Stimulated activated memory B cell treated with anti-CD40 and anti-IgM and Interleukin-4, amounts not matched to agents 10 μg/mL and 1 μg/mL and 100 μg/mL, for 72 hours (primary cell): ENCODE measurements around the gene GPR62.
"Not testable (repeated sequence)": the region's sequence is repeated elsewhere in the genome, so short reads cannot be mapped to it uniquely, and the experiment has no call there.

Source experiments
- ATAC-seq: fragments of 150-1000 bp; cut with Tn5 transposase; 2 replicates; pipeline ENCODE4 v1.10.0; 2021
- H3K27ac Mint-ChIP-seq: one replicate; pipeline ENCODE4 v1.8.0; 2022; ENCODE audit warnings: mild to moderate bottlenecking, mixed read lengths
- H3K27me3 Mint-ChIP-seq: one replicate; pipeline ENCODE4 v1.8.0; 2022; ENCODE audit warnings: mixed read lengths
- H3K36me3 Mint-ChIP-seq: one replicate; pipeline ENCODE4 v1.8.0; 2022; ENCODE audit warnings: mixed read lengths
- H3K4me1 Mint-ChIP-seq: one replicate; pipeline ENCODE4 v1.8.0; 2022; ENCODE audit warnings: mixed read lengths
- H3K4me3 Mint-ChIP-seq: one replicate; pipeline ENCODE4 v1.8.0; 2022; ENCODE audit warnings: mild to moderate bottlenecking, moderate library complexity, mixed read lengths
- H3K9me3 Mint-ChIP-seq: one replicate; pipeline ENCODE4 v1.8.0; 2022; ENCODE audit warnings: mixed read lengths

GPR62 gene

GRCh38 chr3:51986010-51986947 is 31.1 kb downstream of the GPR62 start:
- H3K36me3 Mint-ChIP-seq = peaks cover 7% of the 10 kb centered on the region
- no peak overlapping the region for H3K27ac Mint-ChIP-seq
- no peak overlapping the region for H3K4me3 Mint-ChIP-seq
- H3K9me3 Mint-ChIP-seq = no peaks in the 10 kb centered on the region
- peaks cover 46% of the 10 kb centered on the region for H3K4me1 Mint-ChIP-seq
- no peak for ATAC-seq
- no peaks in the 10 kb centered on the region for H3K27me3 Mint-ChIP-seq

GRCh38 chr3:51987568-51987967 is 32.4 kb downstream of the GPR62 start:
- Mint-ChIP-seq H3K4me1 (peaks cover 51% of the 10 kb centered on the region), H3K36me3 (peaks cover 19% of the 10 kb centered on the region), H3K9me3 (no peaks in the 10 kb centered on the region), H3K4me3 (no peak overlapping the region), H3K27ac (no peak overlapping the region), H3K27me3 (no peaks in the 10 kb centered on the region)
- ATAC-seq = no peak

- no peaks in the 10 kb centered on the region for H3K27me3 Mint-ChIP-seq
- no peaks in the 10 kb centered on the region for H3K9me3 Mint-ChIP-seq
- H3K27ac Mint-ChIP-seq = peak overlapping the region; percentile 35
- peaks cover 26% of the 10 kb centered on the region for H3K36me3 Mint-ChIP-seq
- no peak for ATAC-seq
- no peak overlapping the region for H3K4me3 Mint-ChIP-seq
- peaks cover 49% of the 10 kb centered on the region for H3K4me1 Mint-ChIP-seq
These were observed 33.3 kb downstream of the GPR62 start for GRCh38 chr3:51988286-51989146.

- not testable (repeated sequence) for H3K9me3 Mint-ChIP-seq, ATAC-seq, H3K4me3 Mint-ChIP-seq, H3K27ac Mint-ChIP-seq, H3K27me3 Mint-ChIP-seq
- peaks cover 53% of the 10 kb centered on the region for H3K4me1 Mint-ChIP-seq
- H3K36me3 Mint-ChIP-seq = peaks cover 46% of the 10 kb centered on the region
These were observed 35.4 kb downstream of the GPR62 start for GRCh38 chr3:51990501-51990971.

- peak overlapping the region; percentile 22 for H3K27ac Mint-ChIP-seq
- peaks cover 56% of the 10 kb centered on the region for H3K4me1 Mint-ChIP-seq
- ATAC-seq = no peak
- no peaks in the 10 kb centered on the region for H3K9me3 Mint-ChIP-seq
- H3K4me3 Mint-ChIP-seq = no peak overlapping the region
- no peaks in the 10 kb centered on the region for H3K27me3 Mint-ChIP-seq
- H3K36me3 Mint-ChIP-seq = peaks cover 50% of the 10 kb centered on the region
These were observed 37.0 kb downstream of the GPR62 start for GRCh38 chr3:51992017-51992682.

GRCh38 chr3:51993657-51994056 is 38.5 kb downstream of the GPR62 start:
- not testable (repeated sequence) for H3K9me3 Mint-ChIP-seq, ATAC-seq, H3K27me3 Mint-ChIP-seq
- H3K4me3 Mint-ChIP-seq = peak overlapping the region; percentile 98
- peaks cover 56% of the 10 kb centered on the region for H3K4me1 Mint-ChIP-seq
- peak overlapping the region; percentile 36 for H3K27ac Mint-ChIP-seq
- peaks cover 50% of the 10 kb centered on the region for H3K36me3 Mint-ChIP-seq

GRCh38 chr3:51994530-51994929 is 39.3 kb downstream of the GPR62 start:
- no peak for ATAC-seq
- peak overlapping the region; percentile 98 for H3K4me3 Mint-ChIP-seq
- peaks cover 50% of the 10 kb centered on the region for H3K36me3 Mint-ChIP-seq
- H3K4me1 Mint-ChIP-seq = peaks cover 50% of the 10 kb centered on the region
- H3K9me3 Mint-ChIP-seq = no peaks in the 10 kb centered on the region
- H3K27ac Mint-ChIP-seq = peak overlapping the region; percentile 99
- H3K27me3 Mint-ChIP-seq = no peaks in the 10 kb centered on the region

- Mint-ChIP-seq H3K9me3 (no peaks in the 10 kb centered on the region), H3K4me3 (peak within 1 kb of the TSS; percentile 98), H3K36me3 (peaks cover 50% of the 10 kb centered on the region), H3K4me1 (peaks cover 50% of the 10 kb centered on the region), H3K27ac (peak within 1 kb of the TSS; percentile 99), H3K27me3 (no peaks in the 10 kb centered on the region)
- ATAC-seq = peak; percentile 96
These were observed 40.4 kb downstream of the GPR62 start, which contains the start of gene RPL29 for GRCh38 chr3:51995346-51996163. Gene RPL29 (minus strand): TSS chr3:51995895. CDS start chr3:51995461, 434 bp downstream.

GRCh38 chr3:51997172-51997571 is 42.0 kb downstream of the GPR62 start:
- Mint-ChIP-seq H3K27me3 (no peaks in the 10 kb centered on the region), H3K4me3 (no peak overlapping the region), H3K36me3 (peaks cover 35% of the 10 kb centered on the region), H3K4me1 (peaks cover 42% of the 10 kb centered on the region), H3K9me3 (no peaks in the 10 kb centered on the region), H3K27ac (no peak overlapping the region)
- no peak for ATAC-seq

GRCh38 chr3:51997935-51998596 is 42.9 kb downstream of the GPR62 start:
- Mint-ChIP-seq H3K4me1 (peaks cover 34% of the 10 kb centered on the region), H3K36me3 (peaks cover 27% of the 10 kb centered on the region), H3K27me3 (no peaks in the 10 kb centered on the region), H3K27ac (no peak overlapping the region), H3K9me3 (no peaks in the 10 kb centered on the region), H3K4me3 (no peak overlapping the region)
- ATAC-seq = no peak

- H3K9me3 Mint-ChIP-seq = no peaks in the 10 kb centered on the region
- peaks cover 27% of the 10 kb centered on the region for H3K4me1 Mint-ChIP-seq
- ATAC-seq = no peak
- H3K4me3 Mint-ChIP-seq = no peak overlapping the region
- H3K36me3 Mint-ChIP-seq = peaks cover 22% of the 10 kb centered on the region
- H3K27me3 Mint-ChIP-seq = no peaks in the 10 kb centered on the region
- H3K27ac Mint-ChIP-seq = no peak overlapping the region
These were observed 43.6 kb downstream of the GPR62 start for GRCh38 chr3:51998774-51999173.

GRCh38 chr3:51999846-52000245 is 44.7 kb downstream of the GPR62 start:
- H3K27me3 Mint-ChIP-seq = no peaks in the 10 kb centered on the region
- H3K36me3 Mint-ChIP-seq = peaks cover 11% of the 10 kb centered on the region
- H3K4me1 Mint-ChIP-seq = peaks cover 16% of the 10 kb centered on the region
- ATAC-seq = no peak
- H3K4me3 Mint-ChIP-seq = no peak overlapping the region
- no peak overlapping the region for H3K27ac Mint-ChIP-seq
- H3K9me3 Mint-ChIP-seq = no peaks in the 10 kb centered on the region

GRCh38 chr3:52001443-52001974 is 46.3 kb downstream of the GPR62 start:
- Mint-ChIP-seq H3K27me3 (no peaks in the 10 kb centered on the region), H3K27ac (no peak overlapping the region)
- ATAC-seq = peak; percentile 93

More at GRCh38 chr3:52001443-52001974, 46.3 kb downstream of the GPR62 start:
- Mint-ChIP-seq H3K9me3 (no peaks in the 10 kb centered on the region), H3K4me1 (peaks cover 7% of the 10 kb centered on the region), H3K4me3 (no peak overlapping the region), H3K36me3 (no peaks in the 10 kb centered on the region)
